Fibroblast of peridontal ligament (primary cell): ENCODE measurements around the gene WASF2.
A peak's percentile ranks its signal among the peaks of the same experiment; 100 is the strongest.
"Not testable (repeated sequence)": the region's sequence is repeated elsewhere in the genome, so short reads cannot be mapped to it uniquely, and the experiment has no call there.

Experiments used
- DNase-seq: peaks from one replicate; pipeline ENCODE4 v3.0.0-alpha.2; 2010; ENCODE audit errors: extremely low read depth

WASF2 gene

GRCh38 chr1:27451343-27451742, 38.6 kb downstream of the WASF2 start:
- DNase-seq = no peak

DNA sequence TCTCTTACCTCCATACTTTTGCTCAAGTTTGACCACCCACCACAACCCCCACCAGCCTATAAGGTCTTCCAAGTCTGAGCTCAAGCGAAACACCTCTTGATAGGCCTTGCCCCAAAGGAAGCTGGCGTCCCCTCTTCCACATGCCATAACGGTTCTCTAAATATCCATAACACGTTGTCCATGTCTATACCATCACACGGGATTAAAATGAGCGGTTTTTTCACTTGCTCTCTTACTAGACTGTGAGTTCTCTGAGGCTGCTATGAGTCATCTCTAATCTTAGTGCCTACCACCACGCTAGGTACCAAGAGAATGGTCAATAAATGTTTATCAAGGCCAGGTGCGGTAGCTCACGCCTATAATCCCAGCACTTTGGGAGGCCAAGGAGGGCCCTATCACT, 41.0 kb downstream of the WASF2 start:
- DNase-seq = no peak

DNA sequence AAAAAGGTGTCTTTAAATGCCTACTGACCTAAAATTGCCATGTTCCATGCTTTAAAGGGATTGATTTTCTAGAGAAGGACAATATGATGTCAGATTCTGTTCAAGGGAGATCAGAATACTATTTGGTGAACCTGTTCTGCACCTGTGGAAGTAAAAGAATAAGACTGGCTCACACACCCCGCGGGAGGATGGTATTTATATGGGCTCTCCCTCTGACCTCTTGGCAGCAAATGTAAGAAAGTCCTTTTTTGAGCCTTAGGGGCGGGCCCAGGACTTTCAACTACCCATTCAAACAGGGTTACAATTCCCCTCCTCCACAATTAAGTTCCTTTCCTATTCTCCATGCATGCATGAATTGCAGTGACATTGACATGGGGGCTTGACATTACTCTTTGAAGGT, 42.1 kb downstream of the WASF2 start:
- DNase-seq = no peak

- no peak for DNase-seq
Measured at GRCh38 chr1:27447399-27447798, 42.6 kb downstream of the WASF2 start.

DNA sequence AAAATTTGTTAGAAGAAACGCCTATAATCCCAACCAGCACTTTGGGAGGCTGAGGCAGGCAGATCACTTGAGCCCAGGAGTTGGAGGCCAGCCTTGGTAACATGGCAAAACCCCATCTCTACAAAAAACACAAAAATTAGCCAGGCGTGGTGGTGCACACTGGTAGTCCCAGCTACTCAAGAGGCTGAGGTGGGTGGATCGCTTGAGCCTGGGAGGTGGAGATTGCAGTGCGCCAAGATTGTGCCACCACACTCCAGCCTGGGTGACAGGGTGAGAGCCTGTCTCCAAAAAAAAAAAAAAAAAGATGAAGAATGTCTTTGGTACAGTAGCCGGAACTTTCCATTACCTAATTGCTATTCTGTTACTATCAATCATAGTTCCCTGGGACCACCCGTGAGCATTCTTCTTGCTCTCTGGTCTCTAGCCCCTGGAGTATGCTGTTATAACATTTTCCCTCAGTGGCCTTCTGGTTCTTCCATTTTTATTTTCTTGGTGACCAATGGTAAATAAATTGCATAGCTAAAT, 43.4 kb downstream of the WASF2 start:
- DNase-seq = no peak

DNA sequence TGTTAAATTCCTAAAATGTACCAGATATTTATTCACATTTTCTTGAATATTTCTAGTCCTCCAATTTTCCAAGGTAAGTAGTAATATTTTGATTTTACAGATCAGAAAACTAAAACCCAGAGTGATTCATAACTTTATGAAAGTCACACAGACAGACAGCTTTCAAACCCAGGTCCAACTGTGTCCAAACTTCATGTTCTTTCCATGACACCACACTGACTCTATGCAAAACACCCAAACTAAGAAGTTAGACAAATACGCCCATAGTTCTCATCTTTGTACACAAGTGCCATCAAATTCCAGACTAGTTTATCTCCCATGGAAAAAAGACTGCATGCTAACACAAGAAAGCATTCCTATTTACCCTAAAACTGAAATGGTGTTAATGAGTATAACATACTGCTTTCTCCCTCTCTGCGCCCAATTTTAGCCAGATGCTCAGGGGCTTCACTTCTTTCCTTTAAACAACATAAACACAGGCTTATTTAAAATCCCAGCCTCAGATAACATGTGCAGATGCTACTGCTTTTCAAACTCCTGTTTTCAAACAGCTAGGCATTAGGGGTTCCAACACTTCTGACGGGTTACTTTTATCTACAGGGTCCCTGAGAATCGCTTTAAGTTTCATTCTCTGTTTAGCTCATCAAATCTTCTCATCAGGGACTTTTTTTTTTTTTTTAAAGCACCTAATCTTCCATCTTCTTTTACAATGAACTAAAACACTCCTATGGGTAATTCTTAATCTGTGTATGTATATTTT, 44.6 kb downstream of the WASF2 start:
- no peak for DNase-seq

DNA sequence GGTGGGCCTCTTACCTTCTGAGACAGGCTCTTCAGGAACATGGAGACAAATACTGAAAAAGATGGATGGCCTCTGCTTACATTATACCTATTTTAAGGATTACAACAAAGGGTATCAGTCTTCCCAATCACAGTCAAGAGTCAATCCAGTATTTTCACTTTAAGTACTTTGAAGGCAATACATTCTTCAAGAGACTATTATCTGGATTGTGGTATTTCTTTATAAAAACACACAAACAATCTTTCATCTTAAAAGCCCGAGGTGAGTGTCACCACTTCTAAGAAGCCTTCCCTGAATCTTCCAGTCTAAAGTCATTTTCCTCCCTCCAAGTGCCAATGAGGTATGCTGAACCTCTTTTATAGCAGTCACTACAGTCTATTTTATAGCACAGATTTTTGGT, 45.3 kb downstream of the WASF2 start:
- DNase-seq = no peak

DNA sequence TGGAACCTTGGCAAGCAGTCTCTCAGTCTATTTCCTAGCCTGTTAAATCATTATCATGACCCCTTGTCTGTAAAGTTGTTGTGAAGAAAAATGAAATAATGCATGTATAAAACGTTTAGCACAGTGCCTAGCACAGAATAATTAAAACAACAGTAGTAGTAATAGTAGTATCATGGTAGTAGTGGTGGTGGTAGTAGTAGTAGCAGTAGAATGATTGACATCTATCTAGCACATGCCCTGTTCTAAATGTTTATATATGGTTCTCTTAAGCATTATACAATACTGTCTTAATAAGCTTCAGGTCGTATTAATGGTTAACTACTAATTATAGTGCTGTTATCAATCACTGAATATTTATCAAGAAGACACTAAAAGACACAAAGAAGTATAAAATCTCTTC, 50.8 kb downstream of the WASF2 start:
- no peak for DNase-seq

DNA sequence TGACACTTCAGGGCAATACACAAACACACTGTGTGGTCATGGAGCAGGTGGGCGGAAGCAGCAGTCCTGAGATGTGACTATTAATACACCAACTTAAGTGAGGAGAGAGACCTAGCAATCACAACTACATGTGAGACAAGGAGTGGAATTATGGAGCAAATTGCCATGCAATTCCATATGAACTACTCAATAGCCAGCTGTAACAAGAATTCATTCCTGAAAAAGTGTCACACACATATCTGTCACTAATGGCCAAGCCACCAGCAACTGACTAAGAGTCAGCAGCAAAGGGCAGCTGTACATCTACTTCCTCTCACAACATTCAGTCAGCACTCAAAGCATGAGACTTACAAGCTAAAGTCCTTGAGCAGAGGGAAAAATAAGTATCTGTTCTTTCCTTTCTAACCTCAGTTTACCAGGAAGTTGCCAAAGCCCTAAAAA, 51.3 kb downstream of the WASF2 start:
- DNase-seq = no peak

DNA sequence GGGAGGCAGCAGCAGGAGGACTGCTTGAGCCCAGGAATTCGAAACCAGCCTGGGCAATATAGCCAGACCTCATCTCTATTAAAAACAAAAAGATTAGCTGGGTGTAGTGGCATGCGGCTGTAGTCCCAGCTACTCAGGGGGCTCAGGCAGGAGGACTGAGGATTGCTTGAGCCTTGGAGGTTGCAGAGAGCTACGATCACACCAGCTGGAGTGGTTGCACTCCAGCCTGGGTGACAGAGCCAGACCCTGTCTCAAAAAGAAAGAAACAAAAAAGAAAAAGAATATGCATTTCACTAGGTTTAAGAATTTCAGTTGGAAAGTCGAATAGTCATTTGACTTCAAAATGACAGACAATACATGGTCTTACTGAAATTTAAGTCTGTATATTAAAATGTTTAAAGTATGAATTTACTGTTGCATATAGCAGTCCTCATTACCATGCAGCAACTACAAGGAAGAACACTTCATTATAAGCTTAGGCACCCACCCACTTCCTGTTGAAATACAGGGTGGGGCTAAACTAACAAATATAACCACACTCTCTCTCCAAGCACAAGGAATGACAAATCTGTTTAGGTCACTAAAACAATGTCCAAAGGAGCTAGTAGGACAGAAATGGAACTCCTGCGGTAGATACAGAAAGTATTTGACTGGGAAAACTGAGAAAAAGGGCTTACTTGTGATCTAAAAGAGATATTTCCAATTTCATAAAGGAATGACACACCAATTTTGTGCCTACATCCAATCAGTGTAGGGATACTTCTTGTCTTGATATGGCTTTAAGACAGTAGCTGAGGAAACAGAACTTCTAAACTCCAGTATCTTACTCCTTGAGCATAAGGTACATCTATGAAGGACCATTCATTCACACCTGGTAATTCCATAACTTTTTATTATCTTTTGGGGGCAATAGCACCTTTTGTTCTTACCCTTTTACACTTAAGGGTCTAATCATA, 53.5 kb downstream of the WASF2 start:
- DNase-seq = peak; percentile 53

DNA sequence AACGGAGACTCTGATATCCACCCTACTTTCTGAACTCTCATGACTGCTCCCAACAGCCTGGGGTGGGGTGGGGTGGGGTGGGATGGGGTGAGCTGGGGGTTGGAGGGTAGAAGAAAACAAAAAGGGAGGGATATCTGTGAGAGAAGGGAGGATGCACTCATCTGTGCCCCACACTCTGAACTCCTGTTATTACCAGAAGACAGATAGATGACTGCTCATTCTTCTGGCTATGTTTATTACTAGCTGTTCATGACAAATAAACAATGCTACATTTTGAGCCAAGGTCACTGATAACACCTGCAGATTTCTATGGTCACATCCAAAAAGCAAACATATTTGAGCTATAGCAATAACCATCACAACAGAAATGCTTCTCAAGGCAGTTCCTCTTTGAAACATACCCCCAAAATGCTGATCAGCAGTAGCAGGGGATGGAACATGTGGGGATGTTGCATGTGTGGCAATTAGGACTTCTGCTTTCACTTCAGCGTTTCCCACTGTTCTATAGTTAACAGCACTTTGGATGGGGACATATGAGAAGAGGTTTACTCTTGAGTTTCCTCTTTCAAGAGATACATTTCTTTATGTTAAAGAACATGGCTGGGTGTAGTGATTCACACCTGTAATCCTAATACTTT, 54.3 kb downstream of the WASF2 start:
- no peak for DNase-seq

DNA sequence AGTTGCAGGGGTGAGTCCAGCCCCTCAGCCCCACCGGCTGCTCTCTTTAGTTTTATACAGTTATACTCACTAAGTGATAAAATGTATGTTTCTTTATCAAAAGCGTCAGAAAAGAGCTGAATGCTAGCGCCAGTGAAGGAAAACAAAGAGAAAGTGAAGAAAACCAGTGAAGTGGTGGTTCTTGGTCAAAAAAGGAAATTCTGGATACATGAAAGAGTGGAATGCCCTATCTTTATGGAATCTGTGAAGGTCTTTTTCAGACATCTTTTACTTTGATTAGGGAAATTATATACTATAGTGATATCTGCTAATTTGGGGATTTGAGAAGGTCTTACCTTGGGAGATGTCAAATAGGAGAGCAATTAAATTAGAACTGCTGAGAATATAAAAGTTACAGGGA, 56.3 kb downstream of the WASF2 start:
- no peak for DNase-seq

- not testable (repeated sequence) for DNase-seq
Measured at GRCh38 chr1:27432725-27433124, 57.2 kb downstream of the WASF2 start.

- no peak for DNase-seq
Measured at GRCh38 chr1:27431601-27431940, 58.4 kb downstream of the WASF2 start.

- peak; percentile 49 for DNase-seq
Measured at GRCh38 chr1:27430903-27431600, 58.9 kb downstream of the WASF2 start.

DNA sequence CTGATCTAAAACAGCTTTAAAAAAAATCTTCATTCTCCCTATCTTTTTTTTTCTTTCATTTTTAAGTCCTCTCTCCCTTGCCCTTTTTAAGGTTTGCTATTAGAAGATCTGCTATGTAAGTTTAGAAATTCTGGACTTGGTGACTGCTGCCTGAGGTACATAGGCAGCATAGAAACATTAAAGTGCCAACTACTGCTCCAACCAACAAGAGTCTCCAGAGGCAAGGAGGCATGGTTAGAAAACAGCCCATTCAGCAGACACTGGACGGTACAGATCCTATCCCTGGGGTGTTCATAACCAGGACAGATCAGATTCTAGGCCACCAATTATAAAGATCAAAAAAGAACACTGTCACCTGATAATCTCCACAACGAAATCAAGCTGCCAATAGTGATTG, 60.9 kb downstream of the WASF2 start:
- peak; percentile 31 for DNase-seq

- no peak for DNase-seq
Measured at GRCh38 chr1:27428316-27429028, 61.5 kb downstream of the WASF2 start.

- peak; percentile 58 for DNase-seq
Measured at GRCh38 chr1:27427816-27428315, 62.1 kb downstream of the WASF2 start.

DNA sequence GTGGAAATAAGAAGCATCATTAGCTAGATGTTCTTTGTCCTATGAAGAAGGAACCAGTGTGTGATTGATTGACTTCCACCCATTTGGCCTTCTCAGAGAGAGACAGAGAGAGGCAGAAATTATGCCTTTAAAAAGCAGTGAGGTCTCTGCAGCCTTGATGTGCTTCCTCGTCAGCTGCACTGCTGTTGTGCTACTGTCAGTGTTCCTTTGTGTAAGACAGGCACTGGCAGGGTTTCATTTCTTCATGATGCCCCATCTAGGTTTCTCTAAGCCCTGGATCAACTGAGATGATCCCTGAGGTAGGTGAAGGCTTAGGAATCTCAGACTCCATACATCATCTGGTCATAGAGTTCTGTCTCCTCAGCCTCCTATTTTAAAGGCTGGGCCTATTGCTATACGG, 62.6 kb downstream of the WASF2 start:
- DNase-seq = no peak

- no peak for DNase-seq
Measured at GRCh38 chr1:27423709-27424108, 66.3 kb downstream of the WASF2 start.
